ENCODE results near the gene TSPAN13.

Gene TSPAN13

DNA sequence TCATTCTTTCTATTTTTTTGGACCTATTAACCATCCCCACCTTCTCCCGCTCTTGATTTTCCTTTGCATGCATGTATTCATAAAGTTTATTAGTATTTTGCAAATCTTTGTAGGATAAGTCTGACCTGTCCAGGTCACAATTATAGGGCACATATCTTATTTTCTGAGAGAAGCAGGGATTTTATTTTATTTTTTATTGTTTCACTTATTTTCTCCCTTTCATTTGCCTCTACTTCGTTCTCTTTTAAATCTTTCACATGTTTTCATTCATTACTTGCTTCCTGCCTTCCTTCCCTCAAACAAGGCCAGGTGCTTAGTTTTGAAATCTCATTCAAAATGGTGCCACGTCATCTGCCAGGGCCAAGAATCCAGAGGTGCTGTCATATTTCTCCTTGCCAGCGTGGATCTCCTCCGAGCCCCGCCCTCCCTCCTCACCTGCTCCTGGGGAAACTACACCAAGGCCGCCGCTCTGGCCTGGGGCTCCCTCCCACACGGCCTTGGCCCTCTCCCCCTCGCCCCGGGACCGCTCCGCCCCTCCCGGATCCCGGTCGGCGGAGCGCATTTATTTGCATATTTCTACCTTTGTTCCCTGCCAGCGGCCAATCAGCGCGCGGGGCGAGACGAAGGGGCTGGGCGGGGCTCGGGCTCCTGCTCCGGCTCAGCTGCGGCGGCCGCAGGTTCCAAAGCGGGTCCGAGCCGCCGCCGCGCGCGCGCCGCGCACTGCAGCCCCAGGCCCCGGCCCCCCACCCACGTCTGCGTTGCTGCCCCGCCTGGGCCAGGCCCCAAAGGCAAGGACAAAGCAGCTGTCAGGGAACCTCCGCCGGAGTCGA is at the start of gene TSPAN13:
TSPAN13 (plus strand) TSS at position 654 of the 830 bp plus-strand sequence. CDS start 213 bp downstream, outside the sequence.
- DNase-seq, result peak; percentile 97

DNA sequence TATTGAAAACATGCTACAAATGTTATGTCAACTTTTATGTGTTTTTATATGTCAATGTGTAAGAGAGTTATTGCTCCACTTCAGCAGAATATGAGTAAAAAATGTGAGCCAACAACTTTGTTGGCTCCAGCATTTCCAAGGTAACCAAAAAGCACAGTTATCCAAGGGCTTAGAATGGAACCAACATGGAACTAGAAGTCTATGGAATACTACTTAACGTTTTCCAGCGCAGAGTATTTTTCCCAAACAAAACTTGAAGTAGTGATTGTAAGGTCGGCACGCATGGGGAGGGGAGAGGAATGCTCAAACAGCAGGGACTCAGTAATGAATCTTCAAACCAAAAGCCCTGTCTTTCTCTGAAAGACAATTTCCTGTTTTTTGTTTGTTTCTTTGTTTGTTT is 45.0 kb upstream of the TSPAN13 start:
- no peak for DNase-seq

DNA sequence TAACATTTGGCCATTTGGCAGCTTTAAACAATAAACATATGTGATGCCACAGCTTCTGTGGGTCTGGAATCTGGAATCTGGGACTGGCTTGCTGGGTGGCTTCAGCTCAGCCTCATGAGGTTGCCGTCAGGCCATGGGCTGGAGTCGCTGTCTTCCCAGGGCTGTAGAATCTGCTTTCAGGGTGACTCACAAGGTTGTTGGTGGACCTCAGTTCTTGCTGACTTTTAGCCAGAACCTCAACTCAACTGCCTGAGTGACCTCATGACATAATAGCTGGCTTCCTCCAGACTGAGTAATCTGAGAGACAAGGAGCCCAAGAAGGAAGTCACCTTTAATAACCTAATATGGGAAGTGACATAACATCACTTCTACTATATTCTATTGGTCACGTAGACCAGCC is 44.6 kb upstream of the TSPAN13 start:
- DNase-seq, result no peak

DNA sequence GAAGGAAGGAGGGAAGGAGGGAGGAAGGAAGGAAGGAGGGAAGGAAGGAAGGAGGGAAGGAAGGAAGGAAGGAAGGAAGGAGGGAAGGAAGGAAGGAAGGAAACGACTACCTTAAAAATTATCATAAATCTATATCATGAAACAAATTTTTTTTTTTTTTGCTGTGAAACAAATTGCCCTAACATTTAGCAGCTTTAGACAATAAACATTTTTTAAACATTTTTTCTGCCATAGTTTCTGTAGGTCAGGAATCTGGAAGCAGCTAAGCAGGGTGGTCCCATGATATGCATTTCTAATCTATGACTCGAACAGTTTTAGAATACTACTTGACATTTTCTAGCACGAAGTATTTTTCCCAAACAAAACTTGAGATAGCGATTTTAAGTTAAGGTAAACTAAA is 42.9 kb upstream of the TSPAN13 start:
- DNase-seq, result no peak

DNA sequence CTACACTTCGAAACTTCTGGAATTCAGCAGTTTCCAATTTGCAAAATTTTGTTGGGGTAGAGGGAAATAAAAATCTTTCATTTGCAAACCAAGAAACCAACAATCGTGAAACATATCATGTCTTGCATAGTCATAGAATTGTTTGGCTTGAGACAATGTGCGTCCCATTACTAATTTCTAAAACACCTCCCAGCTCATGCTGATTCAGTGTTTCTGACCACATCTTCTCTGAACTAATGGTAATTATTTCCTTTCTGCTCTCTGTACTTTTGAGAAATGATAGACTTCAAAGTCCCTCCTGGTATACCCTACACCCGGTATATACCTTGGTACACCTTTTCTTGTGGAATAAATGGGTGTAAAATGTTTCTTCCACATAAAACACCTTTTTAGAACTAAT is 41.8 kb upstream of the TSPAN13 start:
- DNase-seq, result no peak

DNA sequence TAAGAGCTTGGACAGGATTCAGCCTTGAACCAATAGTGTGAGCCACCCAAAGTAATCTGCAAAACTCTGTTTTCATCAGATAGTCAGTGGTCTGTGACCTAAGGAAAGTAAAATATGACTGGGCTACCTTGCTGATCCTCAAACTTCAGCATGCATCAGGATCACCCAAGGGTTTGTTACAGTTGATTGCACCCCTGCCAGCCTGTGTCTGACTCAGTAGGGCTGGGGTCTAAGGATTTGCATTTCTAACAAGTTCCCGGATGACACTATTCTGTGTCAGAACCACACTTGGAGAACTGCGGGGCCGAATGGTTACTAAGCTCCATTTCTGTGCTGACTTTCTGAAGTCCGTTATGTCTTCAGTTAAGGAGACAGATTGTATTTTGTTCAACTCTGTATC is 40.6 kb upstream of the TSPAN13 start:
- DNase-seq, result no peak

DNA sequence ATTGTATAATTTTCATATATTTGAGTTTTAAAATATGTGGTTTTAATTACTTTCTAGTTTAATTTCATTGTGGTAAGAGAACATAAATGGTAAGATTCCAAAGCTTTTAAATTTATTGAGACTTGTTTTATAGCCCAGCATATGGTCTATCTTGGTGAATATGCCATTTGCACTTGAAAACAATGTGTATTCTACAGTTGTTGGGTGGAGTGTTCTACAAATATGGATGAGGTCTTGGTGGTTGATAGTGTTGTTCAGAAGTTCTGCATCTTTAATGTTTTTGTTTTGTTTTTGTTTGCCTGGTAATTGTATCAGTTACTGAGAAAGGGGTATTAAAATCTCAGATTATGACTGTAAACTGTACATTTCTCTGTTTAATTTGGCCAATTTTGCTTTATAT is 37.6 kb upstream of the TSPAN13 start:
- no peak for DNase-seq

DNA sequence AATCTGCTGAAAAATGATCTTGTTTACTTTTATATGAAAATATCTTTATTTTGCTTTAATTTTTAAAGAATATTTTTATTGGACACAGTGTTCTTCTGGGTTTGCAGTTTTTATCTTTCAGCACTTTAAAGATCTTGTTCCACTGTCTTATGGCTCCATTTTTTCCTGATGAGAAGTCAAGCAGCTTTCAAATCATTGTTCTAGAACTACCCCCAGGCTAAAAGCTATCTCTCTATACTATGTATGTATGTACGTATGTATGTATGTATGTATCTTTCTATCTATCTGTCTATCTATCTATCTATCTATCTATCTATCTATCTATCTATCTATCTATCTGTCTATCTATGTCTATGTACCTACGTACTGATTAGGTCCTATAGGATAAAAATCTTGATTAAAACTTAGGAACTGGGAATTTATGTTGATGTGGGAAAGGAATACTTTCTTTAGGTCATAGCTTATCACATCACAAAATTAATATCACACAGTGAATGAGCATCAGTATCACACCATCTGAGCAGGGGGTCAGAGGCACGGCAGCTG is 35.4 kb upstream of the TSPAN13 start:
- DNase-seq, result no peak

DNA sequence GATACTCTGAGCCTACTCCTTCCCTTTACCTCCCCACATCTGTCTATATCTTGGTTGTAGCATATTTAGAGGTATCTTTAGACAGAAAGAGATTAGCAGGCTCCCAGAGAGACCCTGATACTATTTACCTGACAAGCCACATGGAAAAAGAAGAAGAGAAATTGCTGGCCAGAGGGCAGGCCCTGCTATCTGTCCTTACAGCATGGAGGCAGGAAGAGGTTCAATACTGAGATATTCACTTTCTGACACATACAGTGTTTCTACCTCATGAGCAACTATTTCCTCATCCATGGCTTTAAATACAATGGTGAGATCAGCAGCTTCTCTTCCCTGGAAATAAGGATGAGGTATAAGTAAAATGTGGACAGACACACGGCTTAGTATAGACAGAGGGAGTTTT is 33.9 kb upstream of the TSPAN13 start:
- DNase-seq, result no peak

DNA sequence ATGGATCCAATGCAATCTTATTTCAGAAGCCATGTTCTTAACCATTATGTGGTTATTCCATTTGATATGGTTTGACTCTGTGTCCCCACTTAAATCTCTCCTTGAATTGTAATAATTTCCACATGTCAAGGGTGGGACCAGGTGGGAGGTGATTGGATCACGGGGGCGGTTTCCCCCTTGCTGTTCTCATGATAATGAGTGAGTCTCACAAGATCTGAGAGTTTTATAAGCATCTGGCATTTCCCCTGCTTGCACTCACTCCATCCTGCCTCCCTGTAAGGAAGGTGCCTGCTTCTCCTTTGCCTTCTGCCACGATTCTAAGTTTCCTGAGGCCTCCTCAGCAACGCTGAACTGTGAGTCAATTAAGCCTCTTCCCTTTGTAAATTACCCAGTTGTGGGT is 32.0 kb upstream of the TSPAN13 start:
- no peak for DNase-seq

DNA sequence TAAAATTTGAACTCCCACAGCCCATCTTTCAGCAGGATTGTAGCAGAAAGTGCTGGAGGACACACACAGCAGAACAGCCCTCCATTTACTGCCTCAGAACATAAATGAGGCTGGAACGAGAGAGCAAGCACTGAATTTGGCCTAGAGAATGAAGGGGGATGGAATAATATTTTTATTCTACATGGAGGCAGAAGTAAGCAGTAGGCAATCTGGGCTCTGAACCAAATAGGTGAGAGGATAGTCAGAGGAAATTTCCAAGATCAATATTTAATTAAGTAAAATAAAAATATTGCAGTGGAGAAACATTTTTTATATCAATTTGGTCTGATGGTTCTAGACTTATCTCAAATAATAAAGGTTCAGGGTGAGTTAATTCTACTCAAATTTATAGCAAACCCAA is 29.2 kb upstream of the TSPAN13 start:
- no peak for DNase-seq

DNA sequence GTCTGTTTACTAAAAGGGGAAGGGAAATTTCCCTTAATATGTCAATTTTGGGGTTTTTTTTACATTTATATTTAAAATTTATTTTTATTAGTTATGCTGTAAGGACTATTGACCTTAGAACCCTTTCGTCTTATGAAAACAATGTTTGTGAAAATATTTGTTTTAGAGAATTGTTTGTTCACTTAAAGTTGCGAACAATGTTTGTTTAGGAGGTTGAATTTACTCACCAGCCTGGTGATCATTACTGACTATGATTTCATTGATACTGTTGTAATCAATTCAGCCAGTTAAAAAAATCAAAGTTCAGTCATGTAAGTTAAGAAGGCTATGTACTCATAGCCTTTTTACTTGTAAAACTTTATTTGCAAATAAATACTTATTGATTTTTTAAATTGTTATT is 27.4 kb upstream of the TSPAN13 start:
- DNase-seq, result no peak

DNA sequence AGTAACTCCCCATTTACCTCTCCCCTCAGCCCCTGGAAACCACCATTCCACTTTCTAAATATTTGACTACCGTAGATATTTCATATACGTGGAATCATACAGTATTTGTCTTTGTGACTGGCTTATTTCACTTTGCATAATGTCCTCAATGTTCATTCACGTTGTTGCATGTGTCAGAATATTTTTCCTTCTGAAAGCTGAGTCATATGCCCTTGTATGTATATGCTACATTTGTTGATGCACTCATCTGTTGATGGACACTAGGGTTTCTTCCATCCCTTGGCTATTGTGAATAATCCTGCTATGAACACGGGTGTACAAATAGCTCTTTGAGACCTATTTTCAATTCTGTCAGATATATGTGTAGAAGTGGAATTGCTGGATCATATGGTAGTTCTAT is 25.8 kb upstream of the TSPAN13 start:
- DNase-seq, result no peak

DNA sequence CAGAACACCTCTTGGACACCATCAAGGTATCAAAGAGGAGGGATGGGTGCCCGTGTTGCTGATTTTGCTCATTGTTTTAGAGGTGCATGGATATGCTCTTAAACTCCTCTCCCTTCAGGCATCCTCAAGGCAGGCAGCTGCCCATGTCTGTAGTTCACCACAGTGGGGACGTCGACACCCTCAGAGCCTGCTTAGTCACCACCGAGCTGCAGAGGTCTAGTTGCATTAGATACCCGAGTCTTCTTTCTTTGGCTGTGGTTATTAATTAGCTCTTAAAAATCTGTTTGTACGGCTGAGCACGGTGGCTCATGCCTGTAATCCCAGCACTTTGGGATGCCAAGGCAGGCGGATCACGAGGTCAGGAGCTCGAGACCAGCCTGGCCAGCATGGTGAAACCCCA is 24.7 kb upstream of the TSPAN13 start:
- DNase-seq, result no peak

DNA sequence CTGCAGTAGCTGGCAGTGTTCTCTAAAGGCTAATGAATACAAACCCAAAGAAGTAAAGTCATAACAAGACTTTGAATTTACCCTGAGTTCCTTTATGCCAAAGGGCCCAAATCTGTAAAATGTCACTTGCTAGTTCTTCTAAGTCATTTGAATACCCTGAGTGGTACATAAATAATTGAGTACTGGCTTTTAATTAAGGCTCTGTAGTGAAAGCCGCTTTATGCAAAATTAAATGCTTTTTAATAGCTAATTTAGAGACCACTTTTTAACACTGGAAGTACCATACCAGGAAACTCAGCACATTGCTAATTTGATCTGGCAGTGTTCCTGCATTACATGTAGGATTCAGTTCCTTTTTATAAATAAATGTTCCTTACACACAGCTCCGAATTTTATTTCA is 24.0 kb upstream of the TSPAN13 start:
- DNase-seq, result no peak

DNA sequence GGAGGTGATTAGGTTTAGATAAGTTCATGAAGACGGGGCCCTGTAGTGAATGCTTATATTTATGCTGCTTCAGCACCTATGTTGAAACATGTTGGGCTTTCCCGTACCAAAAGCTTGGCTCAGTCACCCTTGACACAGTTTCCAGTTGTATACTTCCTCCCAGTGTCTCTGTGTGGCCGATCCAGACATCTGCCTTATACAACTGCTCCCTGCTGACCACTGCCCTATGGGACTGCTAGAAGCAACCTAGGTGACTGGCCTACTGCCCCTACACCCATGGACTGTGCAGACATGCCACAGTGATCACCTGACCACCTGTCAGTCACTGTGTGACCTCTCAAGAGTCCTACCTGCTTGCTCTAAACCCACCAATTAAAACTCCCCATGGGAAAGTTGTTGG is 22.6 kb upstream of the TSPAN13 start:
- DNase-seq, result no peak

DNA sequence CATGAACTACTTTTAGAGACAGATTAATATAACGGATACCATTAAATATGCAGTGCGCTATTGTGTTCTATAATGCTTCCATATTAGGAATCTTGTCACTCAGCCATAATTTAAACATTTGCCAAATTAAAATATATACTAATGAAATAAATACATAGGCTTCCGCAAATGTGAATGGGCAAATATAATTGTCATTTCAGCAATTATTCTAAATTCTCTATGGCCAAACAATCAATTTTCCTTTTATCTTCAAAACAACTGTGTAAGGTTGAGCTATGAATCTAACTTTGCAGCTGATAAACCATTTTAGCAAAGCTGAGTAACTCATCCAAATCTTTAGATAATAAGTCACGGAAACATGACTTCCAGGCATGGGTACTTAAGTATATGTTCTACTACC is 20.7 kb upstream of the TSPAN13 start:
- DNase-seq, result no peak

DNA sequence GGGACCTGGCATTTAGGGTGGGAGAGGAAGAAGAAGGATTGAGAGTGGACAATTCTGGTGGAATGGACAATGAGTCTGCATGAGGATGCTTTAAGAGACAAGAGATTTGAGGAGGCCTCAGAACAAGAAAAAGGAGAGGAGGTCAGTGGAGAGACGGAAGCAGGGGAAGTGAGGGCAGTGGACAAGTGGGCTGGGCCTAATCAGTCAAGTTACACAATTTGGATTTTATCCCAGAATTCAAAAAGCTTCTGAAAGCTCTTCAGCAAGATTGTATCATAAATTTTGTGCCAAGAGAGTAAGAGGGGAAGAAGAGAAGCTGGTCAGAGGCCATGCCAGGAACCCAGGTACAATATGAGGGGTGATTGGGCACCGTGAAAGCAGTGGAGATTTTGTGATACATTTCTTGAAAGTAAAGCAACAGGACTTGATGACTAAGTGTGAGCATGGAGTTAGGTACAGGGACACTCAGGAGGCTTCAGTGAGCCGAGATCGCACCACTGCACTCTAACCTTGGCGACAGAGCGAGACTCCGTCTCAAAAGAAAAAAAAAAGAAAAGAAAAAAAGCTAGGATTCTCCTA is 19.3 kb upstream of the TSPAN13 start:
- no peak for DNase-seq

DNA sequence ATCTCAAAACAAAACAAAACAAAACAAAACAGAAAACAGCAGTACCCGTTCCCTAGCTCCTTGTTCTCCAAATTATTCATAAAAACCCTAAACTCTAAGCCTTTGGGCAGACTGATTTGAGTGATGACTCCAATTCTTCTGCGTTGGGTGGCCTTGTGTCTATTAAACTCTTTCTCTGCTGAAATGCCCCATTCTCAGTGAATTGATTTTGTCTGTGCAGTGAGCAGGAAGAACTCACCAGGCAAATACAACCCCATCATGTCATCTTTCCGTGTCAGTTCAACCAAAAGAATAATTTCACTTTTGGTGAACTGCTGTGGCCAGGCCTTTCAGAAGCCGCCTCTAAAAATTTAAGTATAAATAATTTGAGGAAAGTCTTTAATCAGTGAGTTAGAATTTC is 18.5 kb upstream of the TSPAN13 start:
- no peak for DNase-seq

DNA sequence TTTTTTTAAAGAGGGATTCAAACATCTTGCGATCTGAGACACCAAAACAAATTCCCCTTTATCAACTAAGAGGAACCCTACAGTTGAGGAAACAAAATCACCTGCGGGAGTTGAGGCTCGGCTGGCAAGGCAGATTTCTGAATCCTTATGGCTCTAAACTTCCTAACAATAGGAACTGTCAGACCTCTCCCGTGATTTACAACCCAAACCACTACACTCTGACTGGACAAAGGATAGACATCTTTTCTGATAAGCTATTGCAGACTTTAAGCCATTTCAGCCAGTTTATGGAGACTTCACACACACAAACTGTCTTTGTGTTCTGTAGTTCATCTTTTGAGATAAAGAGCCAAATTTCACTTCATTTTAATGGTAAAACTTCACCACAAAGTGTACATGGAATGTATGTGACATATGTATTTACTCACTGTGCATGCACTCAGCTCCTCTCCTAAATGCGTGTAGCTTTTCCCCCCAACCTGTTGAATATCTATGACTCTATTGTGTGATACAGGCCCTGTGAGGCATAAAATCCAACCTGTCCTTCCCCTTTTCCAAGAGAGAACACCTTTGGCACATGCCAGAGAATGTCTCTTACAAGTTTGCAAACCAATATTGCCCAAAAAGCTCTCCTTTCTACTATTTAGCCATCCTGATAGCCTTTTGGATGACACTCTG is 15.4 kb upstream of the TSPAN13 start:
- DNase-seq, result no peak

DNA sequence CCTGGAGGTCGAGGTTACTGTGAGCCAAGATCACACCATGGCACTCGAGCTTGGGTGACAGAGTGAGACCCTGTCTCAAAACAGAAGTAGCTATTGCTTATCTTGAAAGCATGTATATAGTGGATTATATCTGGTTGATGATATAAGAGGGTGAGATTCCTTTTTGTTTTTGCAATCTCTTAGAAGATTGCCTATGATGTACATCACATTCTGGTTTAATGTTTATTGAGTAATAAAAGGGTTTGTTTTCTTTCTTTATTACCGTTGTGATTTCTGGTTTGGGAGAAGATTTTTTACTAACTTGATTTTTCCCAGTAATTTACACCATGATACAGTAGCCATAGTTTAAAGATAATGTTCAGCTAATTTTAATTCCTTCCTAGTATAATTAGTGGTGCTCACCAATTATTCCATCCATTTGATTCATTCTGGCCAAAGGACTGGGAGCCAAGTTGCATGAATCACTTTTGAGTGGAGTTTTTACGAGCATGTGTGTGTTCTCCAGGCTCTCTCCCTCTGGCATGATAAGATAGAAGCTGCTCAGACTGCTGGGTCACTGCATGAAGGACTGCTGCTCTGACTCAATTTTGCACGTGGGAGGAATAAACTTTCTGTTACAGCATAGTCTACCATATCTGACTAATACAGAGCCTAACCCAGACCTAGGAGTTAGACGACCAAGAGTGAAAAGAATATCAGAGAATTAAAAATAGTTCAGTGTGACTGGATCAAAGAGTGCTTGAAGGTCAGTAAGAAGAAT is 13.5 kb upstream of the TSPAN13 start:
- DNase-seq, result no peak

DNA sequence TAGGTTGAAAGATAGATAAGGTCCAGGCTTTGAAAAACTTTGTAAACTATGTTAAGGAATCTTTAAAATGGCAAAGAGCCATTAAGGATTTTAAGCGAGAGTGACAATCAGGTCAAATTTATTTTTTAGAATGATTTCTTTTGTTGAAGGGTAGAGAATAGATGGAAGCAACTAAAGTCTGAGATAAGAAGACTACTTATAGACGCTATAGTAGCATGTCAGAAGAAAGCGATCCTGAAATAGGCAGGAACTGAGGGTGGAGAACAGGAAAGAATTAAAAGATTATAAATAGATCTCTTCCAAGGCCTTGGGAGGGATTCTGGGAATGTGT is 13.0 kb upstream of the TSPAN13 start:
- no peak for DNase-seq

DNA sequence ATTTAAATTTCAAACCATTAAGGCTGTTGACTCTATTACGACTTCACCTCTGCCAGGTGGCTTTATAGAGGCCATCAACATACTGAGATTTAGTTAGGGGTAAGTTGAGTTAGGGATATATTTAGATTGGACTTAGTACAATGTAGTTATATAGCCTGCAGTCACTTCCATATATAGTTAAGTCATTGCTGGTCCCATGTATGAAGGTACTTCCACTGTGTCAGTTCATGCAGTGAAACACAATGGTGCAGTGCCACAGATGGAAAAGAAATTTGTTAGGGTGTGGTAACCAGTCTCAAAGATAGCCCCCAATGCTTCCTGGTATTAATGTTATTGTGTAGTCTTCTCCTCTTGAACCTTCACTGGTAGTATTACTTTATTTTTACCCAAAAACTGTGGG is 12.6 kb upstream of the TSPAN13 start:
- DNase-seq, result no peak

All from NCI-H1105 (cell line).